Smooth muscle cell (in vitro differentiated cells): ENCODE results near the gene TARBP1. TPM values are rescaled to one million over a fixed set of nuclear protein-coding genes. Genes with fewer than 3 reads are reported as not detected.

Experiments used
- DNase-seq: peaks from one replicate; lab custom pipeline; 2025; ENCODE audit not compliant: unreplicated experiment; lab: John Stamatoyannopoulos, UW
- H2AFZ ChIP-seq: fragments of 200-600 bp; sonication (generic); 2 replicates; pipeline ENCODE4 v1.6.0; 2016; ENCODE audit warnings: antibody characterized with exemption, low read depth, mild to moderate bottlenecking
- H3F3A ChIP-seq: fragments of 200-600 bp; sonication (generic); 2 replicates; pipeline ENCODE4 v1.6.0; 2017; ENCODE audit warnings: antibody characterized with exemption, low read depth
- H3K27ac ChIP-seq: fragments of 200-600 bp; sonication (generic); 2 replicates; pipeline ENCODE4 v1.5.1; 2016; ENCODE audit warnings: low read depth, mild to moderate bottlenecking
- H3K27me3 ChIP-seq: fragments of 200-600 bp; sonication (generic); 2 replicates; pipeline ENCODE4 v1.6.1; 2016; ENCODE audit warnings: low read depth, mild to moderate bottlenecking
- H3K36me3 ChIP-seq: fragments of 200-600 bp; sonication (generic); 2 replicates; pipeline ENCODE4 v1.5.1; 2016; ENCODE audit warnings: low read depth
- H3K4me1 ChIP-seq: fragments of 200-600 bp; sonication (generic); 2 replicates; pipeline ENCODE4 v1.5.1; 2016; ENCODE audit warnings: low read depth
- H3K4me2 ChIP-seq: fragments of 200-600 bp; sonication (generic); 2 replicates; pipeline ENCODE4 v1.6.0; 2016; ENCODE audit warnings: mild to moderate bottlenecking
- H3K4me3 ChIP-seq: fragments of 200-600 bp; sonication (generic); 2 replicates; pipeline ENCODE4 v1.5.1; 2016; ENCODE audit warnings: mild to moderate bottlenecking
- H3K79me2 ChIP-seq: fragments of 200-600 bp; sonication (generic); 2 replicates; pipeline ENCODE4 v1.6.0; 2016; ENCODE audit warnings: low read depth, mild to moderate bottlenecking
- H3K9ac ChIP-seq: fragments of 200-600 bp; sonication (generic); 2 replicates; pipeline ENCODE4 v1.6.0; 2016; ENCODE audit warnings: low read depth
- H3K9me3 ChIP-seq: fragments of 200-600 bp; sonication (generic); replicated peaks from 2 replicates; pipeline ENCODE4 v1.5.1; 2016; ENCODE audit warnings: low read depth
- H4K20me1 ChIP-seq: fragments of 200-600 bp; sonication (generic); 2 replicates; pipeline ENCODE4 v1.6.0; 2016; ENCODE audit warnings: low read depth
- WGBS: methylation state at CpG from one replicate; pipeline ENCODE4 v1.1.7; 2016; ENCODE audit warnings: low lambda C conversion rate; 5-methylcytosine and 5-hydroxymethylcytosine counted together
- polyA plus RNA-seq: library from polyadenylated mRNA; unstranded; fragments of >200 nt; fragmentation: Nextera tagmentation; extraction: Ambion mirVana; gene quantifications from 2 replicates; pipeline ENCODE4 v1.2.1, GENCODE V29; 2016
- total RNA-seq: library from RNA; depleted of rRNA; stranded (reverse); fragments of >200 nt; gene quantifications from 2 replicates; pipeline ENCODE4 v1.2.3, GENCODE V29; 2014
- TF ChIP-seq, protein P1 (sequence below): fragments of 200-600 bp; sonication (generic); IDR thresholded peaks from 2 replicates; pipeline ENCODE4 v1.5.1; 2017; ENCODE audit warnings: borderline replicate concordance, mild to moderate bottlenecking, antibody characterized with exemption; ENCODE audit not compliant: insufficient read depth, poor library complexity, severe bottlenecking

TARBP1 gene
- total and polyA plus RNA-seq, 2 experiments from 2014 or later = 6.1 to 28.9 TPM

DNA sequence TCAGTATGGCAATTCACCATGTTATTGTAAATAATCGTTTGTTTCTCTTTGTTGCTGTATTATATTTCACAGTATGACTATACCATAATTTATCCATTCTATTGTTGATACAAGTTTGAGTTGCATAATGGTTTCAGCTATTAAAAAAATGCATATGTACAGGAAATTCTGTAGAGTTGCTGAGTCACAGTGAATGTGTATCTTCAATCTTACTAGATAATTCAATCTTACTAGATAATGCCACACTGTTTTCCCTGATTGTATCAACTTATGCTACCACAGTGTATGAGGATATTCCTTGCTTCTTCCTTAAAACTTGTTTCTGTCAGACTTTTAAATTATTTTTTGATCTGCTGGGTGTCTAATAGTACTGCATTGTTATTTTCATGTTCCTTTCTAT is 109.2 kb downstream of the TARBP1 start:
- Histone ChIP-seq H3K9me3 (no peaks in the 10 kb centered on the region), H3K9ac (no peak overlapping the region), H3K4me2 (no peak overlapping the region), H3K36me3 (no peaks in the 10 kb centered on the region), H3K4me1 (peaks cover 16% of the 10 kb centered on the region), H3K27me3 (peaks cover 15% of the 10 kb centered on the region), H3K27ac (no peak overlapping the region), H3K79me2 (peaks cover 12% of the 10 kb centered on the region), H2AFZ (no peak overlapping the region), H3F3A (peaks cover 6% of the 10 kb centered on the region), H4K20me1 (no peaks in the 10 kb centered on the region), H3K4me3 (no peak overlapping the region)
- no peak for DNase-seq
- TF ChIP-seq, protein P1, sequence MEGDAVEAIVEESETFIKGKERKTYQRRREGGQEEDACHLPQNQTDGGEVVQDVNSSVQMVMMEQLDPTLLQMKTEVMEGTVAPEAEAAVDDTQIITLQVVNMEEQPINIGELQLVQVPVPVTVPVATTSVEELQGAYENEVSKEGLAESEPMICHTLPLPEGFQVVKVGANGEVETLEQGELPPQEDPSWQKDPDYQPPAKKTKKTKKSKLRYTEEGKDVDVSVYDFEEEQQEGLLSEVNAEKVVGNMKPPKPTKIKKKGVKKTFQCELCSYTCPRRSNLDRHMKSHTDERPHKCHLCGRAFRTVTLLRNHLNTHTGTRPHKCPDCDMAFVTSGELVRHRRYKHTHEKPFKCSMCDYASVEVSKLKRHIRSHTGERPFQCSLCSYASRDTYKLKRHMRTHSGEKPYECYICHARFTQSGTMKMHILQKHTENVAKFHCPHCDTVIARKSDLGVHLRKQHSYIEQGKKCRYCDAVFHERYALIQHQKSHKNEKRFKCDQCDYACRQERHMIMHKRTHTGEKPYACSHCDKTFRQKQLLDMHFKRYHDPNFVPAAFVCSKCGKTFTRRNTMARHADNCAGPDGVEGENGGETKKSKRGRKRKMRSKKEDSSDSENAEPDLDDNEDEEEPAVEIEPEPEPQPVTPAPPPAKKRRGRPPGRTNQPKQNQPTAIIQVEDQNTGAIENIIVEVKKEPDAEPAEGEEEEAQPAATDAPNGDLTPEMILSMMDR = no peak
- WGBS = 73% methylated on average over 1 of the region's 1 CpG

DNA sequence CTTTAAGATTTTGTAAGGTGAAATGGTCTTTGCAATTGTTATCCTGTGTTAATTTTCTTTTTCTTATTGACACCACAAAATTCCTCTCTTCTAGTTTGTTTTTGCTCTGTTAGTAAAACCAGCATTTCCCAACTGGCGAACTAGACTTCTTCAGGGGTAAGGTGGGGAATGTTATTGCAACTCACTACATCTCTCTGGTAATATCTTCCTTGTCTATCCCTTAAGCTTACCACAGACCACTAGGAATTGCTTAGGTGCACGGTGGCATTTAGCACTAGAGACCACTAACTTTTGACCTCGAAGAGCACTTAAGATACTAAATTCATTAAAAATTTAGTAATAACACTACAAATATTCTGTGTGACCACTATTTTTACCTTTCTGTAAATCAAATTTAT is 109.9 kb downstream of the TARBP1 start:
- H3K27ac ChIP-seq = no peak overlapping the region

DNA sequence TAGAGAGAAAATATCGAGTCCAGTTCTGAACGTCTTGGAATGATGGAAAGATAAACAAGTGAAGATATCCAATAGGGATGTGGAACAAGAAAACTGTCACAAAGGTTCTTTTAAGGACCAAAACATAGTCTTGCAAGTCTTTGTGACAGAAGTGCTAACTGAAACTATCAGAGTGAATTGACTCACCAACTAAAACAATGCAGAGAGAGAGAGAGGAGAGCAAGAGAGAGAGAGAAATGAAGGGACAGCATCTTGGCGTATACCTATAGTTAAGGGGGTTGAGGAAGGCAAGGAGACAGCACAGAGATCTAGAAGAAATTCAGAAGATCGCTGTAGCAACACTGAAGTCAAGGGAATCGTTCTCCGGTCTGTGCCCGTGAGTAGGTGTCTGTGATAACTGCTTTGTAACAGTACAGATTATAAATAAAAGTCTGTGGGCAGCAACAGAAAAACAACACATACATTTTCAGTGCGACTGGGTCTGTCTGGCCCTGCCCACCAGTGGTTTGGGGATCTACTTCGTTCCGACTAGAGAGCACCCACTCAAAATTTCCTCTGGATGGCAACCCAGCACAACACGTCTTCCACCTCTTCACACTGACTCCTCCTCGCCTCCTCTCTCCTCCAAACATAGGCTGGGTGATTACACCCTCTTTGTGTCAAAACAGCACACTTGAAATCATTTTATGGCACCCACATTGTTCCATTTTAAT is 110.5 kb downstream of the TARBP1 start:
- H2AFZ ChIP-seq = no peak overlapping the region
- no peaks in the 10 kb centered on the region for H3K9me3 ChIP-seq
- no peaks in the 10 kb centered on the region for H3K36me3 ChIP-seq
- H3K4me1 ChIP-seq = peaks cover 10% of the 10 kb centered on the region
- H3K27ac ChIP-seq = no peak overlapping the region
- peaks cover 6% of the 10 kb centered on the region for H3F3A ChIP-seq
- peaks cover 15% of the 10 kb centered on the region for H3K27me3 ChIP-seq
- peaks cover 5% of the 10 kb centered on the region for H3K79me2 ChIP-seq
- TF ChIP-seq, protein P1 = no peak
- H3K9ac ChIP-seq = no peak overlapping the region
- H3K4me3 ChIP-seq = no peak overlapping the region
- H4K20me1 ChIP-seq = no peaks in the 10 kb centered on the region
- no peak for DNase-seq
- no peak overlapping the region for H3K4me2 ChIP-seq
- WGBS = 64% methylated on average over 12 of the region's 12 CpGs

More for the DNA sequence above, 109.9 kb downstream of the TARBP1 start:
- Histone ChIP-seq H3F3A (peaks cover 6% of the 10 kb centered on the region), H3K4me1 (peaks cover 11% of the 10 kb centered on the region), H2AFZ (no peak overlapping the region), H3K9me3 (no peaks in the 10 kb centered on the region), H3K79me2 (peaks cover 5% of the 10 kb centered on the region), H4K20me1 (no peaks in the 10 kb centered on the region), H3K4me2 (no peak overlapping the region), H3K36me3 (no peaks in the 10 kb centered on the region), H3K4me3 (no peak overlapping the region), H3K9ac (no peak overlapping the region), H3K27me3 (peaks cover 15% of the 10 kb centered on the region)
- TF ChIP-seq, protein P1 = no peak
- 85% methylated on average over 3 of the region's 3 CpGs for WGBS
- DNase-seq = no peak

DNA sequence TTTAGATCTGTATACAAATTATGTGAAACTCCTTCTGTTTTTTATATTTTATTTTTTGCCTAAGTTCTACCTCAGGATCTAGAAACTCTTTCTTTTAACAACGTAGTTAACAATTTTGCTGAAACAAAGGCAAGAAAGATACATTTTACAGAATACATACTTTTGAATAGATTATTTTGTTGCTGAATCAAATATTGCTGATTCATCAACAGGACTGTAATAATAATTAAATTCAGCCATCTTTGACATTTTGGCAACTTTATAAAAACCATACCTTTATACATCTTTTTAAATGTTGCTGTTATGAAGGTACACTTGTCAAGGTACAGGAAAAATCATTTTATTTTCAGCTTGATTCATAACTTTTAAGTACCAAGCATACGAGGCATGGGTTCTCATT is 116.4 kb downstream of the TARBP1 start:
- no peak overlapping the region for H3K4me2 ChIP-seq
- no peaks in the 10 kb centered on the region for H3K79me2 ChIP-seq
- H4K20me1 ChIP-seq = no peaks in the 10 kb centered on the region
- 55% methylated on average over 2 of the region's 2 CpGs for WGBS
- no peak for DNase-seq
- H3K4me3 ChIP-seq = no peak overlapping the region
- H3F3A ChIP-seq = no peaks in the 10 kb centered on the region
- H3K4me1 ChIP-seq = no peaks in the 10 kb centered on the region
- TF ChIP-seq, protein P1 = no peak
- no peak overlapping the region for H3K9ac ChIP-seq
- H3K9me3 ChIP-seq = no peaks in the 10 kb centered on the region
- no peak overlapping the region for H3K27ac ChIP-seq
- no peaks in the 10 kb centered on the region for H3K36me3 ChIP-seq
- H3K27me3 ChIP-seq = peaks cover 3% of the 10 kb centered on the region
- no peak overlapping the region for H2AFZ ChIP-seq
